ENCODE results near the gene HOXA6. TPM values are rescaled to one million over a fixed set of nuclear protein-coding genes. Genes with fewer than 3 reads are reported as not detected.
A peak's percentile ranks its signal among the peaks of the same experiment; 100 is the strongest.

The HOXA6 gene
- total RNA-seq, 1 donor from 2014 or later = not detected

DNA sequence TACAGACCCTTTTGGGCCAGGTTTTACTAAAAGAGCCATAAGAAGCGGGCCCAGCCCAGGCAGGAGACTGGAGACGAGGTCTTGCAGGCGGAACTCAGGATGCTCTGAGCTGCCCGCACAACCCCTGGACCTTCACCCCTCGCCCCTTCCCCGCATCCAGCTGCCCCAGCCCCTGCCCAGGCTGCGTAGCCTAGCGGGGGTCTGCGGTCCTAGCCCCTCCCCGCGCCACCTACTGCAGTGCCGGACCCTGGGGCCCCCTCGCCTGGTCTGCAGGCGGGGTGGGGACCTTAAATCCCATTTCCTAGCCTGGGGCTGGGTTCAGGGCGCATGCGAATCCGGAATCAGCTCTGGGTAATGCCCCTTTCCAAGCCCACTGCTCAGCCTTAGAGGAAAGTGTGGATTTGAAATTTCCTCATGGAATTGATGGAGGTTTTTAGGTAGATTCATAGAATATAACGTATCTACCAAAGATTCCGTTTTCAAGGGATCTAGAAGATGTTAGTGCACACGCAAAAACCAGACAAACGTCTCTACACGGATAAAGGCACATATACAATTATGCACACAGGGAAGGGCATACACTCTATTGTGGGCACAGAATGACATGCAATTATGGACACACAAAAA, 5.4 kb upstream of the HOXA6 start:
- Mint-ChIP-seq H3K4me1 (ENCODE audit: low read depth) (peaks cover 18% of the 10 kb centered on the region), H3K27me3 (ENCODE audit: insufficient read depth) (peaks cover 86% of the 10 kb centered on the region), H3K4me3 (no peak overlapping the region), H3K9me3 (no peaks in the 10 kb centered on the region), H3K27ac (no peak overlapping the region), H3K36me3 (ENCODE audit: low read depth) (no peaks in the 10 kb centered on the region)
- intact Hi-C loops (cut with micrococcal nuclease) = loop anchor here (1.0 to 5.0 kb wide), 3 partner anchors 8 to 56 kb away; partner anchors contain the start of genes HOXA1 and HOXA11
- no peak for DNase-seq (ENCODE audit: low spot score)

DNA sequence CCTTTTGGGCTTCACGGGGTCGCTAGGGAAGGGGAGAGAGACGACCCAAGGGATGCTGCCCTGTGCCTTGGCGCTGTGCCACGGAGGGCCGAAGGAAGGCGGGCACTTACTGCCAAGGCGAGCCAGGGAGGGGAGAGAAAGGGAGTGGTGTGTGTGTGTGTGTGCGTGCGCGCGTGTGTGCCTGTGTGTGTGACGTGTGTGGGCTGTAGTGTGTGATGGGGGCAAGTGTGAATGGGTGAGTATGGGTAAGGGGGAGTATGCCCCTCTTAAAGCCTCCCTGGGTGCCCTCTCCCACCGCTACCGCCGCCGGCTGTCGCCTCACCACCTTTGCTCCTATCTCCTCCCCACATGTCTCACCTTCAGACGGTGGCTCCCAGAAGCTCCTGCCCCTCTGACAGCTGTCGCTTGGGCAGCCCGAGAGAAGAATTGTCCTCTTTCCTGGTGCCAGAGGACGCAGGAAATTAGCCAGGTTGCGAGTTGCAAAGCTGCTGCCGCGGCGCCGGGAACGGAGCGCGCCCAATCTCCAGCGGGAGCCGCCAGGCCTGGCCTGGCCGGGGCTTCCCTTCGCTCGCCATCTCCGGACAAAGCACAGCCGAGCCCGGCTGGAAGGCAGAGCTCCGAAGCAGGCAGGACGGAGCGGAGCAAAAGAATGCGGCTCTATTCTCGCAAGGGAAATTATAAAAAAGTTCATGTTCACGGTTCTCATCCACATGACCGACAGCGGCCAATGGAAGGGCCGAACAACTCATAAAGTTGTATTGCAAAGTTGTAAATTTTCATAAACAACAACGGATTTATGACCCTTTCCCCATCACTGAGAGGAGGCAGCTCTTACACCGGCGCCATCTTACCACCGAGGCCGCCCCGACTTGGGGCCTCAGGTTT, 4.6 kb upstream of the HOXA6 start, which contains the start of gene HOXA3:
Gene HOXA3 (minus strand): TSS at position 653 of the 885 bp plus-strand sequence. CDS start 41,943 bp downstream, outside the sequence.
- H3K4me1 Mint-ChIP-seq (ENCODE audit: low read depth) = peaks cover 18% of the 10 kb centered on the region
- peak within 1 kb of the TSS; percentile 57 for H3K4me3 Mint-ChIP-seq
- DNase-seq (ENCODE audit: low spot score) = no peak
- H3K9me3 Mint-ChIP-seq = no peaks in the 10 kb centered on the region
- intact Hi-C loops (cut with micrococcal nuclease) = loop anchor here (1.0 to 5.0 kb wide), 3 partner anchors 17 to 55 kb away; partner anchors contain the start of genes HOXA1 and HOXA11
- peaks cover 82% of the 10 kb centered on the region for H3K27me3 Mint-ChIP-seq (ENCODE audit: insufficient read depth)
- H3K36me3 Mint-ChIP-seq (ENCODE audit: low read depth) = peaks cover 1% of the 10 kb centered on the region
- H3K27ac Mint-ChIP-seq = peak within 1 kb of the TSS; percentile 12

DNA sequence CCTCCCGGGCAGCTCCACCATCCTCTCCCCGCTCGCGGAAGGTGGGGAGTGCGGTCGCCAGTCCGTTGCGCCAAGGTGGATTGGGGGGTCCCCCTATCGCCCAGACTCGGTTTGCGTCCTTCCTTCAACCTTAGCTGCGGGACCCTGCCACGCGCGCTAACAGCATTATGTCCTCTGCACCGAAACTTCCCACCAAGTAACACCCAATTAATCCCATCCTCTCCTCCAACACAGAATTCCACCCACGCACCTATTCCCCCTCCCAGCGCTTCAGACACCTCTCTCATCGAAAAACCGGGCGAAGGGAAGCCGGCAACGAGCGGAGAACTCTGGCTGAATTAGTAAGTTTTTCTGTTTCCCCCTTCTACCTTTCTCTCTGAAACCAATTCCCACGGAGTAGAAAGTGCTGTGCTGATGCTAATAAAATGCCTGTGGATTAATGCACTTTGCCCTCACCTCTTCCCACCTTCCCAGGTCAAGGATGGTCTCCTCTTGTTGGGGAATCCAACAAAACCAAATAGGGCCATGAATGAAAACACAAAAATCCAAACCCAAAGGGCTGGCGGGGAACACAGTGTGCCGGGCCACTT, 3.9 kb upstream of the HOXA6 start:
- Mint-ChIP-seq H3K4me3 (peak overlapping the region; percentile 57), H3K4me1 (ENCODE audit: low read depth) (peaks cover 18% of the 10 kb centered on the region), H3K9me3 (no peaks in the 10 kb centered on the region), H3K27ac (peak overlapping the region; percentile 12), H3K27me3 (ENCODE audit: insufficient read depth) (peaks cover 84% of the 10 kb centered on the region), H3K36me3 (ENCODE audit: low read depth) (peaks cover 3% of the 10 kb centered on the region)
- no peak for DNase-seq (ENCODE audit: low spot score)
- intact Hi-C loops (cut with micrococcal nuclease) = loop anchor here (2.0 to 5.0 kb wide), 2 partner anchors 17 to 54 kb away; partner anchors contain the start of gene HOXA1

DNA sequence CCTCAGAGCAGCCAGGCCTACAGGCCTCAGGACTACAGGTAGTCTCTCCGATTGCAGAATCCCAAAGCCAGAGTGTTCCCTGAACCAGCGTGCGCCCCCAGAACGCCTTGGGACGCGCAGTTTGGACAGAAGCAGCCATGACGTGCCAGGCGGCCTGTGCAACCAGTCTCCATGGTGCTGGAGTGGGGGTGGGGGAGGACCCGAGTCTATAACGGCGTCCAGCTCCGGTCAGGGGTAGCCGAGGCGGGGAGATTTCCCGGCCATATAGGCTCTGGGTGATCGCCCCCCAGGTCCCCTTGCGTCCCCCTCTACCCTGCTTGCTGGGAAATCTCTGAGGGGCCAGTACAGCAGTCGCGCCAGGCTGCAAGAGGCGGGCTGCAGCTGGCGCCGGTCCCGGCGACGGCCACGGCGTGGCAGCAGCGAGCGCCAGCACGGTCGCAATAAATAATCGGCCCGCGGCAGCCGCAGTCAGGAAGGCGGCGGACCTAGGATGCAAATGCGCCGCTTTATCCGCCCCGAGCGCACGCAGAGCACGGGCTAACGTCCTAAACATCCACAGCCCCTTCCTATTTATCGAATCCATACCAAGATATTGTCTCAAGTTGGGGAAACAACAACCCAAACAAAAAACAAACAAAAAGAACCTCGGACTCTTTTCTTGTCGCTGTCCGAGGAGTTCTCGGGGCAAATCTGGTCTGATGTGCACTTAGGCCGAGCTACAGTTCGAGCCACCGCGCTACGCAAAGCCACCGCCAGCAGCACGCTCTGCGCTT, 3.2 kb upstream of the HOXA6 start:
- H3K4me3 Mint-ChIP-seq = peak overlapping the region; percentile 57
- peaks cover 18% of the 10 kb centered on the region for H3K4me1 Mint-ChIP-seq (ENCODE audit: low read depth)
- peaks cover 88% of the 10 kb centered on the region for H3K27me3 Mint-ChIP-seq (ENCODE audit: insufficient read depth)

DNA sequence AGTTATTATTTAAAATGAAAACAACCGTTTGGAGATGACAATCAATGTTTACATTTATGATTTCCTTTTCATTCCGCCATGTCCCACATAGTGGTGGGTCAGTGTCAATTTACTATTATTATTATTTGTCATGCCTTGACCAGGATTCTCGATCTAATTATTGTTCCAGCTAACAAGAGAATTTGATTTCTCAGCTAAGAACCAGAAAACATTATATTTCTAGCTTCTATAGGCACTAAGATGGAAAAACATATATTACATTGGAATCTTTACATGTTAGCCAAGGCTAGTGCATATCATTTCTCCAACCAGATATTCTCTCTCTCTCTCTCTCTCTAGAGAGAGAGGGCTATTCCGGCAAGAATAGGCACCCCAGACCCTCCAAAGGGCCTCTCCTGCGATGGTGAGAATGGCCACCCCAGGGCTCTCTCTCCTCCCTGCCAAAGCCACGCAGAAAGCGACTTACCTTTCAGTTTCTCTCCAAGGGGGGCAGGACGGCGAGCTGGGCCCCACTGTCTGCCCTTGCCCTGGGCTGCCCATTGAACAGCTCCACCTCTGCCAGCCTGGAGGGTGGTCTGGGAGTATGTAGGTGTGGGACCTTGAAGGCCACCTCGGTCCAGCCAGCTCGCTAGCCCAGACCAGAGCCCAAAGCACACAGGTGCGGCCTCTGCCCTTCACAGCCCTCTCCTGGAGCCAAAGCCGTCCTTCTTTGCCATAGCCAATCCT, 2.4 kb upstream of the HOXA6 start:
- intact Hi-C loops (cut with micrococcal nuclease) = loop anchor here (2.0 to 5.0 kb wide), 2 partner anchors 15 to 53 kb away; partner anchors contain the start of gene HOXA1
- H3K27me3 Mint-ChIP-seq (ENCODE audit: insufficient read depth) = peaks cover 85% of the 10 kb centered on the region
- DNase-seq (ENCODE audit: low spot score) = no peak
- no peak overlapping the region for H3K4me3 Mint-ChIP-seq
- H3K9me3 Mint-ChIP-seq = no peaks in the 10 kb centered on the region
- no peak overlapping the region for H3K27ac Mint-ChIP-seq
- H3K4me1 Mint-ChIP-seq (ENCODE audit: low read depth) = peaks cover 17% of the 10 kb centered on the region
- peaks cover 3% of the 10 kb centered on the region for H3K36me3 Mint-ChIP-seq (ENCODE audit: low read depth)

More for the DNA sequence above, 3.2 kb upstream of the HOXA6 start:
- peak; percentile 46 for DNase-seq (ENCODE audit: low spot score)
- H3K36me3 Mint-ChIP-seq (ENCODE audit: low read depth) = peaks cover 3% of the 10 kb centered on the region
- peak overlapping the region; percentile 7 for H3K27ac Mint-ChIP-seq
- H3K9me3 Mint-ChIP-seq = no peaks in the 10 kb centered on the region
- intact Hi-C loops (cut with micrococcal nuclease) = loop anchor here (2.0 to 5.0 kb wide), 2 partner anchors 16 to 53 kb away; partner anchors contain the start of gene HOXA1

DNA sequence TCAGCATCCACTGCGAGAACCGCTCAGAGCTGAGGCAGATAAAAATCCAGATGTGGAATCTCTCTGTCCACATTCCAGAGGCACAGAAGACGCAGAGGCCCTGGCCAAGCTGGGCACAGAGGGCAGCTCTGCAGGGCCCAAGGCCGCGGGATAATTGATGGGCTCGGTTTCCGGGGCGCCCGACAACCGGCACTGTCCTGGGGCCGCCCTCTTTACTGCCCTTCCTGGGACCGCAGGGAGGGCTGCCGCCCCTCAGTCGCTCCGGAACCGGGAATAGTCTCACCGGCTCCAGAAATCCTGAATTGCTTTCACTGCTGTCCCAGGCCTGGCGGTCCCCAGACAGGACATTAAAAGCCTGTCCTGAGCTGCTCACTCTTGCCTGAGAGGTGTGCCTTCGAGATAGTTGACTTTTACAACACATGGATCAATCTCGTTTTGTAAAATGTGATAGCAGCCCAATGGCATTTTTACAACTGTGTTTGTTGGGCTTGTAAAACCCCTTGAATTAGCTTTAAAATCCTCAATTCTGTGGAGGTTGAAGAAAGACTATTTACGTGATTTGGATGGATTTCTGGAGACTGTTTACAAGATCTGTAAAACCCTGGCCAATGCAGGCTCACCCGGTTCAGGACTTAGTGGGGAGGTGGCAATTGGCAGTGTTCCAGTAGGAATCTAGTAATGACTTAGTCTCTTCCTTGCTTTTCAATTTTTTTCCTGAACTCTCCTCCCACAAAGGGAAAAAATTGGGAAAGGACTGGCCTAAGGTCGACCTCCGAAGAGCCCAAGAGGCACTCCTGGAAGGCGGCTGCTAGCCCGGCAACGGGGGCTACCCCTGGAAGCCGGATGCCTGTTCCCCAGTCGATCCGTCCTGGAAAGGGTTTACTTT, 1.4 kb upstream of the HOXA6 start:
- Mint-ChIP-seq H3K27me3 (ENCODE audit: insufficient read depth) (peaks cover 75% of the 10 kb centered on the region), H3K27ac (no peak overlapping the region), H3K4me3 (no peak overlapping the region), H3K4me1 (ENCODE audit: low read depth) (peaks cover 10% of the 10 kb centered on the region), H3K9me3 (no peaks in the 10 kb centered on the region), H3K36me3 (ENCODE audit: low read depth) (peaks cover 3% of the 10 kb centered on the region)
- DNase-seq (ENCODE audit: low spot score) = no peak
- intact Hi-C loops (cut with micrococcal nuclease) = no loop called here

DNA sequence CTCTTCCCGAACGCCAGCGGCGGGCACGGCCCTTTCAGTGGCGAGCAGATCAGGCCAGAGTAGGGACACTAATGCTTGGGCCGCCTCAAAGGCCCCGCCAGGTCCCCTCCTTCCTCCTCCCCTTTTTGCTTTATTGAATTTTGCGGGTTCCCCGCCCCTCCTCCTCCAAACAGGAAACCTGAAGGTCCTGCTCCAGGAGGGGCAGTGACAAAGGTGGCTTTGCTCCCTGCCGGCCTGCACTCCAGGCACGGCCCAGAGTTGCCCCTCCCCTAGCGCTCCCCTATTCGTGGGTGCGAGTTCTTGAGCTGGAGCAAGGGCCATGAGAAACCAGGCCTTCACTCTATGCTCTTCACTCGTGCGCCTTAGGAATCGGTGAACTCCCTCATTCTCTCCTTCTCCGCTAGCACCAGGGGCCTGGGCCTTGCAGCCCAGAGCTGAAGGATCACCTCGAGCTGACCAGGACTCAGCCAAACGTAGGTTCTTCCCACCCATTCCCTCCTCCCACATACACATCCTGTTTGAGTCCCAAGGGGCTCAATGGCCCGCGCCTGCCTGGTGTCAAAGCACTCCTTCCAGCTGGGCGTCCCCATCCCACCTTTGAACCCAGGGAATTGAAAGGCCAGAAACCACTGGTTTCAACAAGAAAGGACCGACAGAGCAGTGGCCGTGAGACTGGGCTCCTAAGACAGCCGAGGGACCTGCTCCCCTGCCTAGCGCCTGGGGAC, 619 bp upstream of the HOXA6 start:
- Mint-ChIP-seq H3K27ac (no peak overlapping the region), H3K36me3 (ENCODE audit: low read depth) (peaks cover 3% of the 10 kb centered on the region), H3K9me3 (no peaks in the 10 kb centered on the region), H3K4me1 (ENCODE audit: low read depth) (peaks cover 10% of the 10 kb centered on the region), H3K27me3 (ENCODE audit: insufficient read depth) (peaks cover 67% of the 10 kb centered on the region), H3K4me3 (no peak overlapping the region)
- intact Hi-C loops (cut with micrococcal nuclease) = no loop called here
- no peak for DNase-seq (ENCODE audit: low spot score)

DNA sequence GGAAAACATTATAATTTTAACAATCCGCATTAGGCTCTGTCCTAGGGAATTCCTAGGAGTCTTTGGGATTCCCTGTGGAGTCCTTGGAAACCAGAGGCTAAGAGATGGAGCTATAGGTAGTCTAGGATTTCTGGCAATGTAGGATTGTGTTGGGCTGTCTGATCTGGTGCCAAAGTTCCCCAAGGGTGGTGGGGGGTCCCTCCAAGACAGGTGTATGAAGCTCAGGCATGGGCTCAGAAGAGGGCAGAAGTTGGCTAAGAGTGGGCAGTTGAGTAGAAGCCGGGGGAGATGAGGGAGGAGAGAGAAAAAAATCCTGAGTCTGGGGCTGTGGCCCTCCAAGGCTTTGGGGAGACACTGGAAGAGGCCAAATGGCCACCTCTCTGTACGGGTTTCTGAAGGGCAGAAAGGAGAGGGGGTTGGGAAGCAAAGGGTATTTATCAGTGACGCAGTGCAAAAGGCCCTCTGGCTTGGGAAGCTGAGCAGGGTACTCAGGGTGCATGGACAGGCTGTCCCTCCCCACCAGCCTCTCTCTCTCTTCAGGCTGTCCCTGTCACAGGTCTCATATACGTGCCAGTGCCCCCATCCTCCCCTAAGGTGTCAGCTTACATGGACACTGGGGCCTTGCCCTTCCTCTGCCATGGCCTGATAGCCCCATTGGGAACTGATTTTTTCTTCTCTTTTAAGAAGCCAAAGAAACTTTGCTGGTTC, 929 bp downstream of the HOXA6 start:
- peaks cover 56% of the 10 kb centered on the region for H3K27me3 Mint-ChIP-seq (ENCODE audit: insufficient read depth)
- H3K4me3 Mint-ChIP-seq = no peak overlapping the region
- H3K36me3 Mint-ChIP-seq (ENCODE audit: low read depth) = peaks cover 3% of the 10 kb centered on the region
- no peaks in the 10 kb centered on the region for H3K9me3 Mint-ChIP-seq
- DNase-seq (ENCODE audit: low spot score) = no peak
- intact Hi-C loops (cut with micrococcal nuclease) = no loop called here
- peaks cover 8% of the 10 kb centered on the region for H3K4me1 Mint-ChIP-seq (ENCODE audit: low read depth)
- no peak overlapping the region for H3K27ac Mint-ChIP-seq

DNA sequence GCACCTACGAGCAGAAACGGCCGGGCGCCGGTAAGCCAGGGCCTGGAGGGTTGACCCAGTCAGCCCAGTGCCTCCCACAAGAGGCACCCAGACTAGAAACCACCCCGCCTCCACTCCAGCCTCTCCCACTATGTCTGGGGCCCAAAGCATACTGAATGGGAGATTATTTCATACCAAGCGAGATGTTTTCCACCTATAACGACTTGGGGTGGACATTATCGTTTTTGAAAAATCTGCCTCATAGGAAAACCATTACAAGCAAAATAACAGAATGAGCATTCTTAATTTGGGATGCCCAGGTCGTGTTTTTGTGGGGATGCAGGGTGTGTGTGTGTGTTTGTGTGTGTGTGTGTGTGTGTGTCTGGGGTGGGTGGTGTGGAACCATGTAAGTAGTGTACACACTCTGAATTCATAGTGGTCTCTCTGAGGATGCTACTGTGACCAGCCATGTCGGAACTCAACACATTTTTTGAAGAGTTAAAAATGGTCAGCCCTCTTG, 1.6 kb downstream of the HOXA6 start:
- no peak overlapping the region for H3K4me3 Mint-ChIP-seq
- intact Hi-C loops (cut with micrococcal nuclease) = no loop called here
- no peaks in the 10 kb centered on the region for H3K9me3 Mint-ChIP-seq
- H3K27me3 Mint-ChIP-seq (ENCODE audit: insufficient read depth) = peaks cover 55% of the 10 kb centered on the region
- peaks cover 3% of the 10 kb centered on the region for H3K36me3 Mint-ChIP-seq (ENCODE audit: low read depth)
- no peak for DNase-seq (ENCODE audit: low spot score)
- H3K4me1 Mint-ChIP-seq (ENCODE audit: low read depth) = peaks cover 1% of the 10 kb centered on the region
- no peak overlapping the region for H3K27ac Mint-ChIP-seq

Measured in activated T-helper 1 cell treated with anti-CD3 and anti-CD28 coated beads, Interleukin-12 subunit alpha, Interleukin-12 subunit beta, Interleukin-2, Interleukin-4 antibody, amounts not matched to agents 30 ng/mL and 10 ng/mL and 1 ng/mL, durations not matched to agents 14 hours and 24 hours and 36 hours (primary cell).